IMR-90 (cell line): ENCODE data around the gene MAGI1. TPM values are rescaled to one million over a fixed set of nuclear protein-coding genes. Genes with fewer than 3 reads are reported as not detected.

Experiments used
- ATAC-seq: fragments of 200-7000 bp; cut with Tn5 transposase; 2 replicates; pipeline ENCODE4 v1.9.1; 2020; ENCODE audit warnings: low read depth, mild to moderate bottlenecking, moderate library complexity
- BruUV-seq: library from RNA; stranded (reverse); fragments of 400-500 nt; replicated peaks from 2 replicates; lab custom pipeline; 2021; lab: Mats Ljungman, UMichigan
- CTCF ChIA-PET: fragments of 300-600 bp; formaldehyde crosslinking; extraction: SDS; loops from one replicate; lab custom pipeline; 2021; ENCODE audit warnings: antibody characterized with exemption; lab: Yijun Ruan, JAX
- POLR2A ChIA-PET: fragments of 300-600 bp; sonication (Branson Sonifier 250); formaldehyde crosslinking; loops from one replicate; lab custom pipeline; 2022; ENCODE audit warnings: antibody characterized with exemption; ENCODE audit not compliant: unreplicated experiment; lab: Charles Lee
- DNase-seq: peaks from one replicate; pipeline ENCODE4 v3.0.0; 2013
- H2AFZ ChIP-seq: replicated peaks from 2 replicates; pipeline ENCODE3; 2013; ENCODE audit warnings: low read length, mild to moderate bottlenecking; ENCODE audit not compliant: poor library complexity
- H2AK5ac ChIP-seq: 2 replicates; pipeline ENCODE4 v1.6.1; 2013; ENCODE audit warnings: low read depth, low read length, inconsistent platforms
- H2AK9ac ChIP-seq: replicated peaks from 2 replicates; pipeline ENCODE3; 2013; ENCODE audit warnings: mild to moderate bottlenecking, low read depth, low read length, moderate library complexity; ENCODE audit not compliant: poor library complexity
- H2BK120ac ChIP-seq: 2 replicates; pipeline ENCODE4 v1.6.1; 2013; ENCODE audit warnings: low read depth, low read length, inconsistent platforms
- H2BK15ac ChIP-seq: 3 replicates; pipeline ENCODE4 v1.6.1; 2013; ENCODE audit warnings: low read depth, low read length, inconsistent platforms
- H2BK20ac ChIP-seq: 2 replicates; pipeline ENCODE4 v1.6.1; 2013; ENCODE audit warnings: low read depth, mild to moderate bottlenecking, inconsistent platforms, low read length, moderate library complexity
- H2BK5ac ChIP-seq: 2 replicates; pipeline ENCODE4 v1.6.1; 2013; ENCODE audit warnings: mild to moderate bottlenecking, low read depth, low read length, inconsistent platforms; ENCODE audit not compliant: poor library complexity, severe bottlenecking
- H3K14ac ChIP-seq: replicated peaks from 2 replicates; pipeline ENCODE4 v1.6.1; 2013; ENCODE audit warnings: low read depth, low read length, inconsistent platforms
- H3K18ac ChIP-seq: 2 replicates; pipeline ENCODE4 v1.6.1; 2013; ENCODE audit warnings: low read depth, low read length, control low read depth
- H3K23ac ChIP-seq: 2 replicates; pipeline ENCODE4 v1.6.1; 2013; ENCODE audit warnings: low read depth, low read length, inconsistent platforms
- H3K27ac ChIP-seq: 2 replicates; pipeline ENCODE4 v1.5.1; 2013; ENCODE audit warnings: mild to moderate bottlenecking, control low read depth, low read length; ENCODE audit not compliant: insufficient read depth
- H3K27me3 ChIP-seq: 2 replicates; pipeline ENCODE4 v1.6.1; 2013; ENCODE audit warnings: low read length; ENCODE audit not compliant: control insufficient read depth, insufficient read depth
- H3K36me3 ChIP-seq: 2 replicates; pipeline ENCODE4 v1.6.1; 2013; ENCODE audit warnings: low read length, mixed read lengths; ENCODE audit not compliant: control insufficient read depth, insufficient read depth
- H3K4ac ChIP-seq: 2 replicates; pipeline ENCODE4 v1.6.1; 2013; ENCODE audit warnings: low read depth, low read length, inconsistent platforms
- H3K4me1 ChIP-seq: 2 replicates; pipeline ENCODE4 v1.6.1; 2013; ENCODE audit warnings: low read length, mixed read lengths; ENCODE audit not compliant: control insufficient read depth, insufficient read depth
- H3K4me2 ChIP-seq: 2 replicates; pipeline ENCODE4 v1.6.1; 2013; ENCODE audit warnings: low read depth, mild to moderate bottlenecking, control low read depth, low read length, moderate library complexity
- H3K4me3 ChIP-seq: 2 replicates; pipeline ENCODE4 v1.5.1; 2013; ENCODE audit warnings: low read depth, mild to moderate bottlenecking, control low read depth, low read length, moderate library complexity; ENCODE audit not compliant: insufficient read depth
- H3K56ac ChIP-seq: 2 replicates; pipeline ENCODE4 v1.6.1; 2013; ENCODE audit warnings: low read length, inconsistent platforms; ENCODE audit not compliant: insufficient read depth; ENCODE audit errors: extremely low read depth
- H3K79me1 ChIP-seq, 2 experiments: 2 replicates each; pipeline ENCODE4 v1.6.1; 2013; ENCODE audit warnings: low read length in 2 of 2, inconsistent platforms in 1 of 2, low read depth in 1 of 2
- H3K9ac ChIP-seq: 2 replicates; pipeline ENCODE4 v1.6.1; 2013; ENCODE audit warnings: low read depth, low read length, control low read depth
- H3K9me1 ChIP-seq: 2 replicates; pipeline ENCODE4 v1.6.1; 2013; ENCODE audit warnings: low read length, inconsistent platforms; ENCODE audit not compliant: insufficient read depth
- H3K9me3 ChIP-seq: 2 replicates; pipeline ENCODE4 v1.6.1; 2013; ENCODE audit warnings: low read length; ENCODE audit not compliant: control insufficient read depth, insufficient read depth
- H4K20me1 ChIP-seq: 2 replicates; pipeline ENCODE4 v1.6.1; 2013; ENCODE audit warnings: low read length, inconsistent platforms; ENCODE audit not compliant: insufficient read depth
- H4K5ac ChIP-seq: 2 replicates; pipeline ENCODE4 v1.6.1; 2013; ENCODE audit warnings: mild to moderate bottlenecking, low read depth, low read length, control low read depth
- H4K8ac ChIP-seq, 2 experiments: 2 replicates each; pipeline ENCODE4 v1.6.1; 2013; ENCODE audit warnings: low read depth in 2 of 2, low read length in 2 of 2, control low read depth in 1 of 2, inconsistent platforms in 1 of 2
- H4K91ac ChIP-seq: 2 replicates; pipeline ENCODE4 v1.6.1; 2013; ENCODE audit warnings: low read depth, low read length, inconsistent platforms; ENCODE audit not compliant: insufficient read depth
- CEBPB ChIP-seq: IDR thresholded peaks from 2 replicates; pipeline ENCODE4 v1.6.1; 2012; ENCODE audit warnings: low read depth, low read length, improper control_type of control experiment
- MXI1 ChIP-seq: IDR thresholded peaks from 2 replicates; pipeline ENCODE4 v1.6.1; 2012; ENCODE audit warnings: low read depth, mild to moderate bottlenecking, low read length, moderate library complexity, borderline replicate concordance
- WGBS, 2 experiments: methylation state at CpG; one replicate each; pipeline versions ENCODE4 v1.1.5 to v1.1.7; 2013; ENCODE audit warnings: missing lambda C conversion rate in 2 of 2; ENCODE audit not compliant: insufficient read length in 1 of 2; ENCODE audit errors: extremely low coverage in 2 of 2; 5-methylcytosine and 5-hydroxymethylcytosine counted together
- dilution Hi-C: fragments of 300-500 bp; cut with HindIII; formaldehyde crosslinking; loops from one replicate; pipeline ENCODE4 v1.14.3; 2018; ENCODE audit warnings: low sequenced_read_pairs; ENCODE audit not compliant: unreplicated experiment
- in situ Hi-C: fragments of 300-500 bp; cut with MboI; formaldehyde crosslinking; loops from 3 replicates; pipeline ENCODE4 v1.14.3; 2019; ENCODE audit warnings: low sequenced_read_pairs, inconsistent platforms, mixed read lengths
- intact Hi-C: fragments of 100-400 bp; cut with micrococcal nuclease; formaldehyde crosslinking; loops from 2 replicates; pipeline ENCODE4 v1.10.0; 2022
- polyA plus RNA-seq, 3 experiments: library from polyadenylated mRNA; depleted of rRNA; stranded (reverse); fragments of >200 nt; gene quantifications; 2 replicates each; pipeline ENCODE4 v1.2.3, GENCODE V29; 2012; ENCODE audit warnings: low replicate concordance in 1 of 3
- total RNA-seq: library from RNA; depleted of rRNA; stranded (reverse); fragments of >200 nt; gene quantifications from 2 replicates; pipeline ENCODE4 v1.2.3, GENCODE V29; 2012

The MAGI1 gene
- total and polyA plus RNA-seq, 2 of the 4 experiments (the other 2 are of a cell fraction): 14.5 to 24.2 TPM

GRCh38 chr3:66037986-66038369 lies 740 bp downstream of the MAGI1 start:
- Histone ChIP-seq H2AK5ac (peak overlapping the region; percentile 80), H2BK120ac (peak overlapping the region; percentile 91), H3K14ac (peak overlapping the region; percentile 58), H3K4me2 (peak overlapping the region; percentile 90), H3K9me1 (peaks cover 23% of the 10 kb centered on the region), H2AFZ (peak overlapping the region; percentile 94), H4K20me1 (peaks cover 18% of the 10 kb centered on the region; the same call in 1 of the 2 replicates), H3K9ac (peak overlapping the region; percentile 76), H3K27me3 (no peaks in the 10 kb centered on the region), H2BK15ac (peak overlapping the region; percentile 13; the same call in 1 of the 3 replicates), H3K27ac (peak overlapping the region; percentile 88), H4K5ac (no peak overlapping the region), H4K8ac (peak overlapping the region; percentile 62 to 63; a peak in 2 of 4 replicates), H2AK9ac (peak overlapping the region; percentile 84), H3K79me1 (peaks cover 6 to 51% of the 10 kb centered on the region in 2 experiments; a peak in 3 of 4 replicates), H3K56ac (0 out of 2 replicates have a peak overlapping the region, but pooled peaks have one; percentile 64), H3K4ac (peak overlapping the region; percentile 78), H3K9me3 (no peaks in the 10 kb centered on the region), H3K4me3 (peak overlapping the region; percentile 69), H4K91ac (peak overlapping the region; percentile 87), H2BK5ac (peak overlapping the region; percentile 85), H3K4me1 (peaks cover 32% of the 10 kb centered on the region), H2BK20ac (no peak overlapping the region; the same call in 1 of the 2 replicates), H3K18ac (peak overlapping the region; percentile 21), H3K23ac (peak overlapping the region; percentile 80), H3K36me3 (no peaks in the 10 kb centered on the region)
- in situ Hi-C loops (no loop called here), intact Hi-C loops (loop anchor here (1.0 to 5.0 kb wide), 6 partner anchors 79 to 251 kb away; no protein-coding TSS in a partner anchor), dilution Hi-C loops (no loop called here)
- ATAC-seq (no peak), DNase-seq (no peak)
- BruUV-seq: no TSS peak
- CTCF ChIA-PET: interaction anchor here (0.6 to 1.1 kb wide), 4 partner anchors 27 to 306 kb away, joined by 3 to 4 read pairs (median 3); no protein-coding TSS in a partner anchor
- 1% methylated on average over 18 of the region's 31 CpGs; no CpG with 5 or more reads in 1 of the 2 experiments for WGBS, 2 experiments
- TF ChIP-seq MXI1: 0 out of 2 replicates have a peak, but pooled peaks have one; percentile 6
- no peak for TF ChIP-seq CEBPB
- POLR2A ChIA-PET: interaction anchor here (0.5 to 0.6 kb wide), 2 partner anchors 61 to 99 kb away, joined by 3 read pairs; no protein-coding TSS in a partner anchor
